ENCODE results near the gene CNOT2.
"Not testable (repeated sequence)": the region's sequence is repeated elsewhere in the genome, so short reads cannot be mapped to it uniquely, and the experiment has no call there.

DNA sequence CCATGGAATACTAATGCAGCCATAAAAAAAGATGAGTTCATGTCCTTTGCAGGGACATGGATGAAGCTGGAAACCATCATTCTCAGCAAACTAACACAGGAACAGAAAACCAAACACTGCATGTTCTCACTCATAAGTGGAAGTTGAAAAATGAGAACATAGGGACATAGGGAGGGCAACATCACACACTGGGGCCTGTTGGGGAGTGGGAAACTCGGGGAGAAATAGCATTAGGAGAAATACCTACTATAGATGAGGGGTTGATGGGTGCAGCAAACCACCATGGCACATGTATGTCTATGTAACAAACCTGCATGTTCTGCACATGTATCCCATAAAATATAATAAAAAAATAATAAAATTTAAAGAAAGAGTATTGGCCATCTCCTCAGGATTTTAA is 149.4 kb downstream of the CNOT2 start:
- TF ChIP-seq, protein P1, sequence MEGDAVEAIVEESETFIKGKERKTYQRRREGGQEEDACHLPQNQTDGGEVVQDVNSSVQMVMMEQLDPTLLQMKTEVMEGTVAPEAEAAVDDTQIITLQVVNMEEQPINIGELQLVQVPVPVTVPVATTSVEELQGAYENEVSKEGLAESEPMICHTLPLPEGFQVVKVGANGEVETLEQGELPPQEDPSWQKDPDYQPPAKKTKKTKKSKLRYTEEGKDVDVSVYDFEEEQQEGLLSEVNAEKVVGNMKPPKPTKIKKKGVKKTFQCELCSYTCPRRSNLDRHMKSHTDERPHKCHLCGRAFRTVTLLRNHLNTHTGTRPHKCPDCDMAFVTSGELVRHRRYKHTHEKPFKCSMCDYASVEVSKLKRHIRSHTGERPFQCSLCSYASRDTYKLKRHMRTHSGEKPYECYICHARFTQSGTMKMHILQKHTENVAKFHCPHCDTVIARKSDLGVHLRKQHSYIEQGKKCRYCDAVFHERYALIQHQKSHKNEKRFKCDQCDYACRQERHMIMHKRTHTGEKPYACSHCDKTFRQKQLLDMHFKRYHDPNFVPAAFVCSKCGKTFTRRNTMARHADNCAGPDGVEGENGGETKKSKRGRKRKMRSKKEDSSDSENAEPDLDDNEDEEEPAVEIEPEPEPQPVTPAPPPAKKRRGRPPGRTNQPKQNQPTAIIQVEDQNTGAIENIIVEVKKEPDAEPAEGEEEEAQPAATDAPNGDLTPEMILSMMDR (IDR thresholded peaks at IDR 0.05; ENCODE audit: insufficient read depth, low read length, poor library complexity, severe bottlenecking): not testable (repeated sequence)
- not testable (repeated sequence) for TF ChIP-seq EZH2phosphoT487 (conservative IDR thresholded peaks at IDR 0.05; ENCODE audit: low read length)

Measured in SU-DHL-6 (cell line).